AG09309 (cell line): ENCODE data around the gene NUFIP2.

Experiments
- DNase-seq: peaks from one replicate; pipeline ENCODE4 v3.0.0-alpha.2; 2010; ENCODE audit warnings: low read depth
- H3K4me3 ChIP-seq: 2 replicates; pipeline ENCODE4 v1.5.1; 2011; ENCODE audit warnings: mild to moderate bottlenecking, low read depth, low read length, moderate library complexity; ENCODE audit not compliant: control insufficient read depth
- TF ChIP-seq, protein P1 (sequence below): IDR thresholded peaks from 2 replicates; pipeline ENCODE4 v1.5.1; 2011; ENCODE audit warnings: mild to moderate bottlenecking, low read depth, low read length, inconsistent platforms; ENCODE audit not compliant: insufficient read depth, control insufficient read depth; ENCODE audit errors: missing control alignments

The NUFIP2 gene

DNA sequence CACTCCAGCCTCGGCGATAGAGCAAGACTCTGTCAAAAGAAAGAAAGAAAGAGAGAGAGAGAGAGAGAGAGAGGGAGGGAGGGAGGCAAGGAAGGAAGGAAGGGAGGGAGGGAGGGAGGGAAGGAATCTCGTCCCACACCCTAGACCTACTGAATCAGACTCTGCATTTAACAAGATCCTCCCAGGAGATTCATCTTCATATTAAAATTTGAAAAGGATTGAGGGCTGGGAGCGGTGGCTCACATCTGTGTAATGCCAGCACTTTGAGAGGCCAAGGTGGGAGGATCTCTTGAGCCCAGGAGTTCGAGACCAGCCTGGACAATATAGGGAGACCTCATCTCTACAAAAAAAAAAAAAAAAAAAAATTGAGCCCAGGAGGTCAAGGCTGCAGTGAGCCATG is 33.5 kb upstream of the NUFIP2 start:
- TF ChIP-seq, protein P1, sequence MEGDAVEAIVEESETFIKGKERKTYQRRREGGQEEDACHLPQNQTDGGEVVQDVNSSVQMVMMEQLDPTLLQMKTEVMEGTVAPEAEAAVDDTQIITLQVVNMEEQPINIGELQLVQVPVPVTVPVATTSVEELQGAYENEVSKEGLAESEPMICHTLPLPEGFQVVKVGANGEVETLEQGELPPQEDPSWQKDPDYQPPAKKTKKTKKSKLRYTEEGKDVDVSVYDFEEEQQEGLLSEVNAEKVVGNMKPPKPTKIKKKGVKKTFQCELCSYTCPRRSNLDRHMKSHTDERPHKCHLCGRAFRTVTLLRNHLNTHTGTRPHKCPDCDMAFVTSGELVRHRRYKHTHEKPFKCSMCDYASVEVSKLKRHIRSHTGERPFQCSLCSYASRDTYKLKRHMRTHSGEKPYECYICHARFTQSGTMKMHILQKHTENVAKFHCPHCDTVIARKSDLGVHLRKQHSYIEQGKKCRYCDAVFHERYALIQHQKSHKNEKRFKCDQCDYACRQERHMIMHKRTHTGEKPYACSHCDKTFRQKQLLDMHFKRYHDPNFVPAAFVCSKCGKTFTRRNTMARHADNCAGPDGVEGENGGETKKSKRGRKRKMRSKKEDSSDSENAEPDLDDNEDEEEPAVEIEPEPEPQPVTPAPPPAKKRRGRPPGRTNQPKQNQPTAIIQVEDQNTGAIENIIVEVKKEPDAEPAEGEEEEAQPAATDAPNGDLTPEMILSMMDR, result no peak
- H3K4me3 ChIP-seq, result no peak overlapping the region
- no peak for DNase-seq

- no peak for DNase-seq
- TF ChIP-seq, protein P1, result no peak
- no peak overlapping the region for H3K4me3 ChIP-seq
Measured at GRCh38 chr17:29326023-29326813, 32.3 kb upstream of the NUFIP2 start.

GRCh38 chr17:29322363-29322762 is 28.4 kb upstream of the NUFIP2 start:
- no peak for DNase-seq
- H3K4me3 ChIP-seq, result no peak overlapping the region
- TF ChIP-seq, protein P1, result no peak

GRCh38 chr17:29303386-29303785 is 9.4 kb upstream of the NUFIP2 start:
- H3K4me3 ChIP-seq, result no peak overlapping the region
- TF ChIP-seq, protein P1, result no peak
- DNase-seq, result no peak

- no peak overlapping the region for H3K4me3 ChIP-seq
- no peak for DNase-seq
- TF ChIP-seq, protein P1, result no peak
Measured at GRCh38 chr17:29299031-29299430, 5.1 kb upstream of the NUFIP2 start.

DNA sequence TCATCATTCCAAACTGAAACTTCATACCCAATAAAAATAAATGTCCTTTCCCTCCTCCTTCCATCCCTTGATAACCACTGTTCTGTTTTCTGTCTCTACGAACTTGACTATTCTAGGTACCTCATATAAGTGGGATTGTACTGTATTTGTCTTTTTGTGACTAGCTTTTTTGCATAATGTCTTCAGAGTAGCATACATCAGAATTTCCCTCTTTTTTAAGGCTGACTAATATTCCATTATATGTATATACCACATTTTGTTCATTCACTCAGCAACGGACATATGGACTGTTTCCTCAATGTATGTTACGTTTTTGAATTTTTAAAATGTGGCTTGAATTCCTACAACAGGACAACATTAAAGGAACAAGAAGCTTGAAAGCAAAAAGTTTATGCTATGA is 1.5 kb upstream of the NUFIP2 start:
- H3K4me3 ChIP-seq, result no peak overlapping the region
- TF ChIP-seq, protein P1, result no peak

More for the DNA sequence above, 1.5 kb upstream of the NUFIP2 start:
- no peak for DNase-seq
